ENCODE results near the gene CMTM6.
"Not testable (repeated sequence)": the region's sequence is repeated elsewhere in the genome, so short reads cannot be mapped to it uniquely, and the experiment has no call there.

Gene CMTM6, protein sequence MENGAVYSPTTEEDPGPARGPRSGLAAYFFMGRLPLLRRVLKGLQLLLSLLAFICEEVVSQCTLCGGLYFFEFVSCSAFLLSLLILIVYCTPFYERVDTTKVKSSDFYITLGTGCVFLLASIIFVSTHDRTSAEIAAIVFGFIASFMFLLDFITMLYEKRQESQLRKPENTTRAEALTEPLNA

GRCh38 chr3:32502118-32502945, at the start of gene CMTM6:
CMTM6 (minus strand) TSS chr3:32502852; CDS start chr3:32502745, 107 bp downstream.
- DNase-seq (ENCODE audit: low spot score) = peak; percentile 50

GRCh38 chr3:32552013-32552412, 49.4 kb upstream of the CMTM6 start:
- no peak for DNase-seq (ENCODE audit: low spot score)

DNA sequence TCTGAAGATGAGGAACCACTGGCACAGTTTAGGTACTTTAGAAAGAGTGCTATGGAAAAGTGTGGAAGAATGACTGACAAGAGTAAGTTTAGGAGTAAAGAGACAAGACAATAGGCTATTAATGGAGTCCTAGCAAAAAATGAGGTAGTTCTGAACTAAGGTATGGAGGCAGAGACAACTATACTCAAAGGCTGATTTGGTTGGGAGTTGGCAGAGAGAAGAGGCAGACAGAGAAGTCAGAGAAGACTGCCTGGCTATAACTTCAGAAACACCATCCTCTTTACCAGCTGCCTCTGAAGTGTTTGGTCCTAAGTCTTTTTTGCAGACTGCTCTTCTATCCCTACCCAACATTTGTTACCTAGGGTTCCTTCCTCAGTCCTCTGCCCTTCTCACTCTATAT, 48.8 kb upstream of the CMTM6 start:
- DNase-seq (ENCODE audit: low spot score) = no peak

GRCh38 chr3:32551087-32551486, 48.4 kb upstream of the CMTM6 start:
- no peak for DNase-seq (ENCODE audit: low spot score)

- DNase-seq (ENCODE audit: low spot score) = no peak
Observed at GRCh38 chr3:32545305-32545704, 42.7 kb upstream of the CMTM6 start.

- no peak for DNase-seq (ENCODE audit: low spot score)
Observed at GRCh38 chr3:32544894-32545293, 42.2 kb upstream of the CMTM6 start.

GRCh38 chr3:32542807-32543206, 40.2 kb upstream of the CMTM6 start:
- no peak for DNase-seq (ENCODE audit: low spot score)

DNA sequence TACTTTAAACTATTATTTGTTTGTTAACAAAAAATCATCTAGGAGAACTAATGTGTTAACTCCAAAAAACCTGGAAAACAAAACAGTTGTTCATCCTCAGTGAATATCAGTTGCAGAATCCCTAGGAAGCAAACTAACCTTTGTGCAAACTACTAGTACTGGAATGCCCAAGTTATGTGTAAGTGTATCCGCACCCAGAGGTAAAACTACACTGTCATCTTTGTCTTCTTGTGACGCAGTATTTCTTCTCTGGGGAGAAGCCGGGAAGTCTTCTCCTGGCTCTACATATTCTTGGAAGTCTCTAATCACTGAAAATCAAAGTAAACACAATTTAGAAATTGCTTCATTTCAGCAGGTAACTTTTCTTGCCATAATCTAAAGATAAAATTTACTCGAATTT, 38.2 kb upstream of the CMTM6 start:
- no peak for DNase-seq (ENCODE audit: low spot score)

DNA sequence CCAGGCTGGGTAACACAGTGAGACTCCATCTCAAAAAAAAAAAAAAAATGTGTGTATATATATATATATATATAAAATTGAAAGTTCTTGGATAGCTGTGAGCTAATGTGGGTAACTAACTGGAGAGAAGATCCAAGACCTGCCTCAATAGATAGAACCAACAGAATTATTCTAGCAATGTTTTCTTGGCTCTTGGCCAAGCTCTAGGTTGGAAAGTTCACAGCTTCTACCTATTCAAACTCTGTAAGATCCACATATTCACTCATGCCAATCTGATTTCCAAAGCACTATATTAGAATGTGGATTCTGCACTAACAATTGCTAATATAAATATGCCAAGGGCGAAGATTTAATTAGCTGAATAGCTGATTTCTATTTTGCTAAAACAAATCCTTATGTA, 29.8 kb upstream of the CMTM6 start:
- no peak for DNase-seq (ENCODE audit: low spot score)

GRCh38 chr3:32531010-32531647, 28.5 kb upstream of the CMTM6 start:
- DNase-seq (ENCODE audit: low spot score) = no peak

GRCh38 chr3:32525720-32526119, 23.1 kb upstream of the CMTM6 start:
- DNase-seq (ENCODE audit: low spot score) = no peak

DNA sequence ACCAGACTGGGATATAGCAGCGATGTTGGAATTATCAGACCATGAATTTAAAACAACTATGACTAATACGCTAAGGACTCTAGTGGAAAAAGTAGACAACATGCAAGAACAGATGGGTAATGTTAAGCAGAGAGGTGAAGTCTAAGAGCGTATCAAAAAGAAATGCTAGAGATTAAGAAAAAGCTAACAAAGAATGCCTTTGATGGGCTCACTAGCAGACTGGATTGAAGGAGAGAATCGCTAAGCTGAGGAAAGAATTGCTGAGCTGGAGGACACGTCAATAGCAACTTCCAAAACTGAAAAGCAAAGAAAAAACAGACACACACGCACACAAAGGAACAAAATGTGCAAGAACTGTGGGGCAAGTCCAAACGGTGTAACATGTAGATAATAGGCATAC, 20.0 kb upstream of the CMTM6 start:
- no peak for DNase-seq (ENCODE audit: low spot score)

DNA sequence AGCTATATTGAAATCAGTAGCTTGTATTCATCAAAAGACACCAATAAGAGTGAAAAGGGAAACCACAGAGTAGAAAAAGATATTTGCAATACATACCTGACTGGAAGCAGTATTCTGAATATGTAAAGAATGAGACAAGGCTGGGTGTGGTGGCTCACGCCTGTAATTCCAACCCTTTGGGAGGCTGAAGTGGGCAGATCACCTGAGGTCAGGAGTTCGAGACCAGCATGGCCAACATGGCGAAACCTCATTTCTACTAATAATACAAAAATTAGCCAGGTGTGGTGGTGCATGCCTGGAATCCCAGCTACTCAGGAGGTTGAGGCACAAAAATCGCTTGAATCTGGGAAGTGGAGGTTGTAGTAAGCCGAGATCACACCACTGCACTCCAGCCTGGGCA, 16.3 kb upstream of the CMTM6 start:
- not testable (repeated sequence) for DNase-seq (ENCODE audit: low spot score)

DNA sequence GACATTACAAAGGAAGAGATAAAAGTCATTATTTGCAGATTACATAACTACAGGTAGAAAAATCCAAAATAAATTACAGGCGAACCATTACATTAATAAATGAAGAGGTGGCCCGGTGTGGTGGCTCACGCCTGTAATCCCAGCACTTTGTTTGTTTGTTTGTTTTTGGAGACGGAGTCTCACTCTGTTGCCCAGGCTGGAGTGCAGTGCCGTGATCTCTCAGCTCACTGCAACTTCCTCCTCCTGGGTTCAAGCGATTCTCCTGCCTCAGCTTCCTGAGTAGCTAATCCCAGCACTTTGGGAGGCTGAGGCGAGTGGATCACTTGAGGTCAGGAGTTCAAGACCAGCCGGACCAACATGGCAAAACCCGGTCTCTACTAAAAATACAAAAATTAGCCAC, 14.1 kb upstream of the CMTM6 start:
- DNase-seq (ENCODE audit: low spot score) = not testable (repeated sequence)

DNA sequence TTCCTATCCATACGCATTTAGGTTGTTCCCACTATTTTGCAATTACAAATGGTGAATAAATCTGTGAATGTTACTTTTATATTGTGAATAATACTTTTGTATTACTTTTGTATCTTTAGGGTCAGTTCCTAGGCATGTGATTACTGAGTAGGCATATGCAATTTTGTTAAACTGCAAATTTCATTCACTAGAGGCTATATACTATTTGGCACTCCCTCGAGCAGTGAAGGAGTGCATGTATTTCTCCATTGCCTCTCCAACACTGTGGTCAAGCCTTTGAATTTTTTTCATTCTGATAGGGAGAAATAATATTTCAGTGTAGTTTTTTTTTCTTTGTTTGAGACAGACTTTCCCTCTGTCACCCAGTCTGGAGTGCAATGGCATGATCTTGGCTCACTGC, 8.4 kb upstream of the CMTM6 start:
- no peak for DNase-seq (ENCODE audit: low spot score)

GRCh38 chr3:32510075-32510724, 7.5 kb upstream of the CMTM6 start:
- DNase-seq (ENCODE audit: low spot score) = peak; percentile 55

- DNase-seq (ENCODE audit: low spot score) = no peak
Observed at GRCh38 chr3:32508711-32509110, 6.1 kb upstream of the CMTM6 start.

DNA sequence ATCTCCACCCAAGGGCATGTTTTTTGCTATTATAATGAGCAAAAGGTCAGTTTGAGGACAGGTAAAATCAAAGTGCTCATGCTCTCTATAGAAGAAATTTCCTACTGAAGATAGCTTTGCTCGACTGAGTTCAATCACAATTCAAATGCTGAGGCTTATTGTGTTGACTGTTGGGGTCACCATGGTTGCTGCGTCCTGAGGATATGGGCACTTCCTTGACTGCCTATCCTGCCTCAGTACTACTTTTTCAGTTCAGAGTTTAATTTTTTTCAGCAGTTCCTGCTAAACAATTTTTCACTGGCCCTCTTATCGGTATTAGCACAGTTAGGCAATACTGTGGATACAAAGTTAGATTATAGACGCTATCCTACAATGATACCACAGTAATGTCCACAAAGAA, 3.8 kb upstream of the CMTM6 start:
- DNase-seq (ENCODE audit: low spot score) = no peak

- no peak for DNase-seq (ENCODE audit: low spot score)
Observed at GRCh38 chr3:32502946-32503286, 264 bp upstream of the CMTM6 start.

DNA sequence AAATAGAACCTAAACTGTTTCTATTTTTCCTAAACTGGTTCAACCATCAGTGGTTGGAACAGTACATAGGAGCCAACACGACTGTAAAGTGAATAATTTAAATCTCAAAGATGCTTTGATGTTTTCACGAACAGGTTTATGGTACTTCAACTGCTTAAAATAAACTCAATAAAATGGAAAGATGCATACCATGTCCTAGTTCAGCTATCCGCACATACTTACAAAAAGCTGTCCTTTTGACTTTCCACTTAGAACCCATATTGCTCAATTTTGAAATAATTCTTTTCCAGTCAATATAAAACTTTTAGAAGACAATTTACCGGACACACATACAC, 902 bp downstream of the CMTM6 start:
- no peak for DNase-seq (ENCODE audit: low spot score)

DNA sequence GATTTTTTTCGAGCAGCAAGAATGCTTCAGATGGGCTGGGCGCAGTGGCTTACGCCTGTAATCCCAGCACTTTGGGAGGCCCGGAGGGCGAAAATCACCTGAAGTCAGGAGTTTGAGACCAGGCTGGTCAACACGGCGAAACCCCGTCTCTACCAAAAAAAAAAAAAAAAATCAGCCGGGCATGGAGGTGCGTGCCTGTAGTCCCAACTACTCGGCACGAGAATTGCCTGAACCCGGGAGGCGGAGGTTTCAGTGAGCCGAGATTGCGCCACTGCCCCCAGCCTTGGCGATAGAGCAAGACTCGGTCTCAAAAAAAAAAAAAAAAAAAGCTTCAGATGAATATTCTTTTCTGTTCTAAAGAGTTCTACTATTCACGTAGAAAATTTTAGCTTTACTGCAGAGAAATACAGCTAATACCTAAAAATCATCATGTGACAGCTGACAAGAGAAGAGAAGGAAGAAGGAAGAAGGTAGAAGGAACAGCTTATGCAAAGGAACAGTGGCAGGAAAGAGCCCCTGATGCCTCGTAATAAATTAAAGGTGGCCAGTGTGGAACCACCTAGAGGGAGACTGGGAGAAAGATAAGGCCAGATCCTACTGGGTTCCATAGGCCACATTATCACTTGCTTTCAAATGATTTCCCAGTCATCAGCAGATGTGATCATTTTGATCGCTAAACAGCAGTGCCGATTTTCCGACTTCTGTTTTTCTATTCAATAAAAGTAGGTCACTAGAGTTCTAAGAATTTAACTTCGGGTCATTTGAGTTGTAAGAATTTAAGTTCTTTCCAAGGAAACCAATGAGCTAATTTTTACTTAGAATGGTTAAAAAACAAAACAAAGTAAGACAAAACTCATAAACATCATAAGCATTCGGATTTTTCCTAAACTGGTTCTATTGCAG, 1.5 kb downstream of the CMTM6 start:
- no peak for DNase-seq (ENCODE audit: low spot score)

DNA sequence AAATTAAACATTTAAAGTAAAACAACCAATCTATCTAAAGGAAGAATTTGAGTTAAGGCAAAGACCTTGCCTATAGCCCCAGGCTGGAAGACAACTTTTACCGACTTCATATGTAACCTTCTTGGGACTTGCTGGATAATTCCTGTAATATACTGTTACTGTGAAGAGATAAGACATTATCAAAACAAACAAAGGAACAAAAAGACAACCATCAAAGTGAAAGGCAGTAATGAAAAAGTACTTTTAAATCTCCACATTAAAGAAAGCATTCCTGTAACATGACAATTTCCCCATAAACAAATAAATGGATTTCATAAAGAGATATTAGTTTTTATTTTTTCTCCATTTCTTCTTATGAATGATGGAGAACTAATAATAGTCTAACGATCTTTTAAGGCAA, 2.4 kb downstream of the CMTM6 start:
- DNase-seq (ENCODE audit: low spot score) = no peak
